ENCODE data around the gene C1orf56.
"Not testable (repeated sequence)": the region's sequence is repeated elsewhere in the genome, so short reads cannot be mapped to it uniquely, and the experiment has no call there.

Gene C1orf56

DNA sequence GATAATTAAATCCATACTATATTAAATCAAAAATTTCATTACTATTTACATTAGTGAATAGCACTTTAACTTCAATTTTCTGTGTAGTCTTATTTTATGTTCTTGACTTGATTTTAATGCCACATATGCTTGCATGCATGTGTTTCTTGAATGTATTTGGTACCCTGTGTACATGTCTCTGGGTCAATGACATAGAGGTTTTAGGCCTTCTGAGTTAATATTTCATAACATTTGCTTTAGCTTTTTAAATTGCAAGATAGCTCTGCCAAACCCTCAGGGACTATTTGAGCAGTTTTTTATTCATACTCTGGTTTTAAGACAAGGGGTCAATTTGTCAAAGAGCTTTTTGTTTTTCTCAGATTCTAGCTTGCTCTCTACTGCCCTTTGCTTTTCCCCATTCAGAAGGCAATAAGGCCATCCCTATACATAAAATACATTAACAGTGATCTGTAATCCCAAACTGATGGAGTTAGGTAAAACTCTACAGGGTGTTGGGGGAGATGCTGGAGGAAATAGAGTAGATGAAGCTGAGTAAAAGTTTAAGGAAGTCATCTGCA, 17.6 kb downstream of the C1orf56 start:
- no peak for DNase-seq

DNA sequence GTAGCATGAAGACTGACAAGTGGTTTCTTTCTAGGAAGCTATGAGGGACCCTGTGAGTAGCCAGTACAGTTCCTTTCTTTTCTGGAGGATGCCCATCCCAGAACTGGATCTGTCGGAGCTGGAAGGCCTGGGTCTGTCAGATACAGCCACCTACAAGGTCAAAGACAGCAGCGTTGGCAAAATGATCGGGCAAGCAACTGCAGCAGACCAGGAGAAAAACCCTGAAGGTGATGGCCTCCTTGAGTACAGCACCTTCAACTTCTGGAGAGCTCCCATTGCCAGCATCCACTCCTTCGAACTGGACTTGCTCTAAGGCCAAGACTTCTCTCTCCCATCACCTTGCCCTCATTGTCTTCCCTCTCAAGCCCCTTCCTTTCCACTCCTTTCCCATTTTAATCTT, 19.6 kb downstream of the C1orf56 start:
- no peak for DNase-seq

DNA sequence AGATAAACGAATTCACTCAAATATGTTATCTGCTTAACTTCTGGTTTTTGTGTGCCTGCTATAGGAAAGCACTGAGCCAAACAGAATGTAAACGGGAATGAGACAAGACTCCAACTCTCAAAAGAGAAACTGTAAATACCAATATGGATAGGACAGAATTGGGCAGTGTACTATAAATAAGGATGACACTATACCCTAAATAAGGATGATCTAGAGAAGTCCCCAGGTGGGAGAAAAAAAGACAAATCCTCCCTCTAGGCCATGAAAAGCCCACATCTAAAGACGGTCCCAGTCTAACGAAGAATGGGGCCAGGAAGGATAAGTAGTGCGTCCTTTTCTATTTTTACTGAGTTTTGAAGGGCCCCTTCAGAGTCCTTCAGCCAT, 21.5 kb downstream of the C1orf56 start:
- no peak for DNase-seq

DNA sequence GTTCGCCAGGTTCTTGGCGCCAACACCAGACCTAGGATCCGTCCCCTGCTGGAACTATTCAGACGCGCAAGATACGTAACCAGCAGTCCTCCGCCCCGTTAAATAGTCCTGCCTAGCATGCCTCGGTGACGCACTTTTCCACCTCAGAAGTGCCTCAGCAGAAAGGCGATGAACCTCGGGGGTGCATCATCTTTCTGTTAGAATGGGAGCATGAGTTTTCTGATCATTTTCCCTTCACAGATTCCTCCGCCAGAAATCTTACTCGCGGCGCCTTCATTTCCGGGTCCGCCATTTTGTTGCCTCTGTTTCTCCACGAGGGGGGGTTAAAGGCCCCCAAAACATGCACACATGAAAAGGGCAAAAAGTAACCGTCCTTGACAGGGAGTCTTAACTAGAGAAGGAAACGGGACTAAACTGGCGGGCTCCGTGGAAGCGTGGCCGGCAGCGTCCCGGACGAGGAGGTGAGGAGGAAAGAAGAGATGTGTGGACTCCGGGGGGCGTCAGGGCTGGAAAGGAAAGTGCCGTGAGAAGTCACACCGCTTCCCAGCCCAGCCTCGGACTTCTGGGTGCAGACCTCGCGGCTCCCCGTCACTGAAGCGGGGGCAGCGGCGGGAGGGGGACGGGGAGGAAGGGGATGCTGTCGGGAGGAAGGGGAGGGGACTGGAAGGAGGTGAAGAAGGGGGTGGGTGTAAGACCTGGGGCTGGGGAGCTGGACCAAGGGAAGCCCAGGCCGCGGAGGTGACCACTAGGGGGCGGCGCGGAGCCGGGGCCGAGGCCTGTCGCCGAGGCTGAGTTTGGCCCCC, 23.1 kb downstream of the C1orf56 start, which contains the start of gene GABPB2:
Gene GABPB2, plus strand, starts transcription at position 288 of the 803 bp plus-strand sequence. CDS start 17,429 bp downstream, outside the sequence.
- no peak for DNase-seq

DNA sequence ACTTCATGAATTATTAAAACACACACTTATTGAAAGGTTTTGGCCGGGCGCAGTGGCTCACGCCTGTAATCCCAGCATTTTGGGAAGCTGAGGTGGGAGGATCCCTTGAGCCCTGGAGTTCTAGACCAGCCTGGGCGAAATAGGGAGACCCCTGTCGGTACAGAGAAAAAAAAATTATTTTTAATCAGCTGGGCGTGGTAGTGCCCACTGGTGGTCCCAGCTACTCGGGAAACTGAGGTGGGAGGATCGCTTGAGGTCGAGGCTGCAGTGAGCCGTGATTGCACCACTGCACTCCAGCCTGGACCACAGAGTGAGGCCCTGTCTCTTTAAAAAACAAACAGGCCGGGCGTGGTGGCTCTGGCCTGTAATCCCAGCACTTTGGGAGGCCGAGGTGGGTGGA, 24.7 kb downstream of the C1orf56 start:
- DNase-seq = no peak

DNA sequence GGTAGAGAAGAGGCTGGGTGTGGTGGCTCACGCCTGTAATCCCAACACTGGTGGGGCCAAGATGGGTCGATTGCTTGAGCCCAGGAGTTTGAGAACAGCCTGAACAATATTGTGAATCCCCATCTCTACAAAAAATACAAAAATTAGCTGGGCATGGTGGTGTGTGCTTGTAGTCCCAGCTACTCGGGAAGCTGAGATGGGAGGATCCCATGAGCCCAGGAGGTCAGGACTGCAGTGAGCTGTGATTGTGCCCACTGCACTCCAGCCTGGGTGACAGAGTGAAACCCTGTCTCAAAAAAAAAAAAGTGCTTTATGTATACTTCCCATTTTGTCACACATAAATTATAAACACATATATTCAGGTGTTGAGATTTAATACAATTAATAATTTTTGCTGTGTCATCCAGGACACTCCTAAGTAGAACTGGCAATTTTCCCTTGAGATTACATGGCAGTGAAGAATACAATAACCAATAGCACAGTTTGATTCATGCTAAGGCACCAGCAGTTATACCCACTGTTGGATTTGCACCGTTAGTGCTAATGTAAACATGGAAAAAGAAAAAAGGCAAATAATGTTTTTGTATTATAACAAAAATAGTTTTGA, 38.5 kb downstream of the C1orf56 start:
- DNase-seq = no peak

DNA sequence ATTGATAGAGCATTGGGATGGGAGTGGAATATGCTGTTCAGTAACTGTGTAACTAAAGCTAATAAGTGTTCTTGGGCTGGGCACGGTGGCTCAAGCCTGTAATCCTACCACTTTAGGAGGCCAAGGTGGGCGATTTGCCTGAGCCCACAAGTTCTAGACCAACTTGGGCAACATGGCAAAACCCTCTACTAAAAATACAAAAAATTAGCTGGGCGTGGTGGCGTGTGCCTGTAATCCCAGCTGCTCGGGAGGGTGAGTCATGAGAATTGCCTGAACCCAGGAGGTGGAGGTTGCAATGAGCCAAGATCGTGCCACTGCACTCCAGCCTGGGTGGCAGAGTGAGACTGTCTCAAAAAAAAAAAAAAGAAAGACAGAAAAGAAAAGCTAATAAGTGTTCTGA, 49.9 kb downstream of the C1orf56 start:
- DNase-seq = not testable (repeated sequence)

DNA sequence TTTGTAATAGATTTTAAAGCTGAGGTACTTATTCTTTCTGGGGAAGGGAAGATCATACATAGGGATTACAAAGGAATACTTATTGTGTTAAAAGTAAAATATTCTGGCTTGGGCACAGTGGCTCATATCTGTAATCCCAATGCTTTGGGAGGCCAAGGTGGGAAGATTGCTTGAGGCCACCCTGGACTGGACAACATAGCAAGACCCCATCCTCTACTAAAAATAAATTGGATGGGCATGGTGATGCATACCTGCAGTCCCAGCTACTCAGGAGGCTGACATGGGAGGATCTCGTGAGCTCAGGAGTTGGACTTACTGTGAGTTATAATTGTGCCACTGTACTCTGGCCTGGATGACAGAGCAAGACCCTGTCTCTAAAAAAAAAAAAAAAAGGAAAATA, 50.6 kb downstream of the C1orf56 start:
- no peak for DNase-seq

Measured in SHP77 treated with DMSO at 0.1 percent for 48 hours (cell line).